OCI-LY1 (cell line): ENCODE data around the gene NECTIN1.

Experiments
- H2AFZ ChIP-seq: fragments of 200-600 bp; sonication (generic), shearing (Covaris generic); 2 replicates; pipeline ENCODE4 v1.6.0; 2014; ENCODE audit warnings: antibody characterized with exemption, mild to moderate bottlenecking, low read length
- H3F3A ChIP-seq: fragments of 200-600 bp; sonication (generic), shearing (Covaris generic); 2 replicates; pipeline ENCODE4 v1.6.0; 2014; ENCODE audit warnings: mild to moderate bottlenecking, antibody characterized with exemption, low read length, moderate library complexity; ENCODE audit not compliant: insufficient read depth
- H3K27ac ChIP-seq: fragments of 200-600 bp; sonication (generic); 2 replicates; pipeline ENCODE4 v1.5.1; 2014; ENCODE audit warnings: low read length, mixed run types, mild to moderate bottlenecking, low read depth; ENCODE audit not compliant: poor library complexity, severe bottlenecking
- H3K27me3 ChIP-seq: fragments of 200-600 bp; sonication (generic); 2 replicates; pipeline ENCODE4 v1.6.0; 2014; ENCODE audit warnings: antibody characterized with exemption, mild to moderate bottlenecking, low read length, moderate library complexity; ENCODE audit not compliant: insufficient read depth
- H3K36me3 ChIP-seq: fragments of 200-600 bp; sonication (generic); 2 replicates; pipeline ENCODE4 v1.6.1; 2014; ENCODE audit warnings: mild to moderate bottlenecking, antibody characterized with exemption, low read length, moderate library complexity, mixed read lengths; ENCODE audit not compliant: insufficient read depth
- H3K4me1 ChIP-seq: fragments of 200-600 bp; sonication (generic); 2 replicates; pipeline ENCODE4 v1.5.1; 2014; ENCODE audit warnings: mild to moderate bottlenecking, low read length, moderate library complexity; ENCODE audit not compliant: insufficient read depth, severe bottlenecking
- H3K4me2 ChIP-seq: fragments of 200-600 bp; sonication (generic), shearing (Covaris generic); 2 replicates; pipeline ENCODE4 v1.6.1; 2014; ENCODE audit warnings: low read length
- H3K4me3 ChIP-seq: fragments of 200-600 bp; sonication (generic); 2 replicates; pipeline ENCODE4 v1.5.1; 2014; ENCODE audit warnings: low read length, low read depth, mild to moderate bottlenecking, mixed read lengths; ENCODE audit not compliant: poor library complexity, severe bottlenecking
- H3K79me2 ChIP-seq: fragments of 200-600 bp; shearing (Covaris generic); 2 replicates; pipeline ENCODE4 v1.6.1; 2016; ENCODE audit warnings: mixed run types, low read length, mixed read lengths; ENCODE audit not compliant: insufficient read depth
- H3K9ac ChIP-seq: fragments of 200-600 bp; sonication (generic), shearing (Covaris generic); 2 replicates; pipeline ENCODE4 v1.6.1; 2014; ENCODE audit warnings: mild to moderate bottlenecking, low read length, mixed read lengths
- H3K9me2 ChIP-seq: fragments of 200-600 bp; sonication (generic), shearing (Covaris generic); 2 replicates; pipeline ENCODE4 v1.6.1; 2014; ENCODE audit warnings: low read depth, mild to moderate bottlenecking, low read length, mixed read lengths
- H3K9me3 ChIP-seq: fragments of 200-600 bp; shearing (Covaris generic); 2 replicates; pipeline ENCODE4 v1.6.1; 2014; ENCODE audit warnings: low read length, mixed read lengths
- H4K20me1 ChIP-seq: fragments of 200-600 bp; sonication (generic), shearing (Covaris generic); 2 replicates; pipeline ENCODE4 v1.6.0; 2016; ENCODE audit warnings: mild to moderate bottlenecking, low read length; ENCODE audit not compliant: insufficient read depth
- EZH2 ChIP-seq: fragments of 200-600 bp; sonication (generic), shearing (Covaris generic); IDR thresholded peaks from 2 replicates; pipeline ENCODE4 v1.8.0; 2017; ENCODE audit warnings: borderline replicate concordance, mixed run types, mild to moderate bottlenecking, antibody characterized with exemption, low read length, moderate library complexity, mixed read lengths
- TF ChIP-seq, protein P1 (sequence below): fragments of 200-600 bp; sonication (generic), shearing (Covaris generic); IDR thresholded peaks from 2 replicates; pipeline ENCODE4 v1.5.1; 2017; ENCODE audit warnings: mild to moderate bottlenecking, antibody characterized with exemption, low read length, moderate library complexity, mixed read lengths

The NECTIN1 gene

DNA sequence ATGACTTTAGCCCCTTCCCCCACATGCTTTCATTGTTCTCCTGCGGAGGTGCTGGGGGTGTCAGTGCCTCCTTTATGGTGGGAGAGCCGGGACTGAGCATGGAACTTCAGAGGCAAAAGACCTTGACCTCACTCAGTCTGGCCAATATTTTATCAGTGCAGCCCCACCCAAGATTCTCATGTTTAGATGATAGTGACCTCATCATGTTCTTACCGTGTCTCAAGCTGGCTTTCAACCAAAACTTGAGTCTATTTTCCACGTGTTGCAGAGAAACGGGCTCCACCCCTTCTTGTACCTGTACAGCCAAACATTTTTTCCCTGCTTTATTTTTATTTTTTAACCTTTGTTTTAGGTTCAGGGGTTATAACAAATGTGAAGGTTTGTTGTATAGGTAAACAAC, 47.7 kb upstream of the NECTIN1 start:
- Histone ChIP-seq H3K79me2 (no peaks in the 10 kb centered on the region), H3K4me2 (no peak overlapping the region), H3K27me3 (no peaks in the 10 kb centered on the region), H3K4me1 (no peaks in the 10 kb centered on the region), H2AFZ (no peak overlapping the region), H3K9me2 (no peaks in the 10 kb centered on the region), H3K9ac (no peak overlapping the region), H4K20me1 (no peaks in the 10 kb centered on the region), H3K9me3 (no peaks in the 10 kb centered on the region), H3F3A (no peaks in the 10 kb centered on the region), H3K27ac (no peak overlapping the region), H3K4me3 (no peak overlapping the region), H3K36me3 (no peaks in the 10 kb centered on the region)
- TF ChIP-seq, protein P1, sequence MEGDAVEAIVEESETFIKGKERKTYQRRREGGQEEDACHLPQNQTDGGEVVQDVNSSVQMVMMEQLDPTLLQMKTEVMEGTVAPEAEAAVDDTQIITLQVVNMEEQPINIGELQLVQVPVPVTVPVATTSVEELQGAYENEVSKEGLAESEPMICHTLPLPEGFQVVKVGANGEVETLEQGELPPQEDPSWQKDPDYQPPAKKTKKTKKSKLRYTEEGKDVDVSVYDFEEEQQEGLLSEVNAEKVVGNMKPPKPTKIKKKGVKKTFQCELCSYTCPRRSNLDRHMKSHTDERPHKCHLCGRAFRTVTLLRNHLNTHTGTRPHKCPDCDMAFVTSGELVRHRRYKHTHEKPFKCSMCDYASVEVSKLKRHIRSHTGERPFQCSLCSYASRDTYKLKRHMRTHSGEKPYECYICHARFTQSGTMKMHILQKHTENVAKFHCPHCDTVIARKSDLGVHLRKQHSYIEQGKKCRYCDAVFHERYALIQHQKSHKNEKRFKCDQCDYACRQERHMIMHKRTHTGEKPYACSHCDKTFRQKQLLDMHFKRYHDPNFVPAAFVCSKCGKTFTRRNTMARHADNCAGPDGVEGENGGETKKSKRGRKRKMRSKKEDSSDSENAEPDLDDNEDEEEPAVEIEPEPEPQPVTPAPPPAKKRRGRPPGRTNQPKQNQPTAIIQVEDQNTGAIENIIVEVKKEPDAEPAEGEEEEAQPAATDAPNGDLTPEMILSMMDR = no peak
- TF ChIP-seq EZH2 = no peak

DNA sequence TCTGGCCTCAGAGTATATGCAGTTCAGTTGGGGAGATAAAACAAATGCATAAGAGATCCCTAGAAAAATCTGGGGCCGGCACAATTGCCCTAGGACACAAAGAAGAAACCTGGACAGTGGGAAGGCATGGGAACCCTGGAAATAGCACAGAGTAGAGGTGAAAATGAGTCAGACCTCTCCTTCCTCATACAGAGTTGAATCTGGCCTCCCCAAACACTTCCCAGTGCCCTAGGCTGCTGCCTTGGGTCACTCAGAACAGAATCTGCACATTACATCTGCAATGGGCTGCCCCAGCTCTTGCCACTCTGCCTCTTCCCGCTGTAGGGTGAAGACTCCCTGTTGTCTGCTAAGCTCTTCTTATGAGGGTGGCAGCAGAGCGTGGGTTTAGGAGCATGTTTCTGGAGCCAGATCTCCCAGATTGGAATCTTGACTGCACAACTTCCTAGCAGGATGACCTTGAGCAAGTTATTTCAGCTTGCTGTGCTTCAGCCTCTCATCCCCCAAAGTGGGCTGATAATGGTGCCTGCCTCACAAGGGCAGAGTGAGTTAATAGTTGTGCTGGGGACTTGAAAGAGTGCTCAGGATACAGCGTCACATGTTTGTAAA, 47.1 kb upstream of the NECTIN1 start:
- H3K9ac ChIP-seq = no peak overlapping the region
- no peaks in the 10 kb centered on the region for H3K4me1 ChIP-seq
- no peaks in the 10 kb centered on the region for H3K9me2 ChIP-seq
- no peak for TF ChIP-seq EZH2
- TF ChIP-seq, protein P1 = no peak
- no peak overlapping the region for H3K4me2 ChIP-seq
- no peaks in the 10 kb centered on the region for H3K36me3 ChIP-seq
- H3K9me3 ChIP-seq = no peaks in the 10 kb centered on the region
- no peaks in the 10 kb centered on the region for H3F3A ChIP-seq
- H4K20me1 ChIP-seq = no peaks in the 10 kb centered on the region
- H3K79me2 ChIP-seq = no peaks in the 10 kb centered on the region
- H2AFZ ChIP-seq = no peak overlapping the region
- H3K4me3 ChIP-seq = no peak overlapping the region
- no peak overlapping the region for H3K27ac ChIP-seq
- H3K27me3 ChIP-seq = no peaks in the 10 kb centered on the region

DNA sequence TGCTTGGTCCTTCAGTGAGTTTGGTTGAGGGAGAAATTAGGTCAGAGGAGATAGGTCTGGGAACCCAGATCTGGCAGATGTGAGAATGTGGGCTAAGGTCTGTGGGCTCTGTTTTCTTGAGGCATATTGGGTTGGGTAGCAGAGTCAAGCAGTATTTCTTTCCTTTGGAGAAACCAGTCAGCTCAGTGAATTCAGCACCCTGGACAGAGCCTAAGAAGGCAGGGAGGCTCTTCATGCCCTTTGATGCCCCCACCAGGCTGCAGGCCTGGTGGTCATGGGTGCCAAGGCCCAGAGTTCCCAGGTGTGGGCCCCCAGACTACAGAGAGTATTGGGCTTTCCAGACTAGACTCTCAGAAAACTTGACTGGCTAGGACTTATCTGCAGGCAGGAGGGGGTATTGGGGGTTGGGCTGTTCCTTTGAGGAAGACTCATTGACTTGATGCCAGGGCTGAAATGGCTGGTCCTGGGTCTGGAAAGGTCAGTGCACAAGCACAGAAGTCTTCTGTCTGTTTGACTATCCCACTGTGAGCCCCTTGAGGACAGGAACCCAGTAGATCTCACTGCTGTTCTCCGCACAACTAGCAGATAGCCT, 45.3 kb upstream of the NECTIN1 start:
- Histone ChIP-seq H3K27ac (no peak overlapping the region), H3K36me3 (no peaks in the 10 kb centered on the region), H4K20me1 (no peaks in the 10 kb centered on the region), H3K4me3 (no peak overlapping the region), H3K27me3 (no peaks in the 10 kb centered on the region), H3K79me2 (no peaks in the 10 kb centered on the region), H3K4me2 (no peak overlapping the region), H3K9ac (no peak overlapping the region), H3F3A (no peaks in the 10 kb centered on the region), H2AFZ (no peak overlapping the region), H3K9me3 (no peaks in the 10 kb centered on the region), H3K9me2 (no peaks in the 10 kb centered on the region), H3K4me1 (no peaks in the 10 kb centered on the region)
- no peak for TF ChIP-seq EZH2
- TF ChIP-seq, protein P1 = no peak
